Tibial nerve (tissue), 4 donors: Measurements from ENCODE around the gene RPS14.

ENCODE experiments used
- CTCF ChIP-seq, 5 experiments: fragments of 200-600 bp in 3 of 5; fragments of 450-650 bp in 2 of 5; sonication (generic) in 3 of 5; IDR thresholded peaks; one replicate each; pipeline ENCODE4 v1.5.1; 2016 to 2019; ENCODE audit warnings: antibody characterized with exemption in 5 of 5, mild to moderate bottlenecking in 3 of 5, moderate library complexity in 2 of 5
- EP300 ChIP-seq, 2 donors: sonication (generic); formaldehyde crosslinking; IDR thresholded peaks; one replicate each; pipeline ENCODE4 v1.6.1; 2017; ENCODE audit warnings: antibody characterized with exemption in 2 of 2, mild to moderate bottlenecking in 1 of 2
- POLR2A ChIP-seq, 2 donors: fragments of 450-650 bp; IDR thresholded peaks; one replicate each; pipeline ENCODE4 v1.6.1; 2017; ENCODE audit warnings: antibody characterized with exemption in 2 of 2, mild to moderate bottlenecking in 2 of 2, moderate library complexity in 2 of 2

- TF ChIP-seq CTCF (IDR thresholded peaks at IDR 0.05): no peak
- no peak for TF ChIP-seq POLR2A (IDR thresholded peaks at IDR 0.05)
- no peak for TF ChIP-seq EP300 (IDR thresholded peaks at IDR 0.05)
Measured at GRCh38 chr5:150498971-150499370, 49.4 kb upstream of the RPS14 start.
